ENCODE measurements around the gene TEX22. TPM values are rescaled to one million over a fixed set of nuclear protein-coding genes. Genes with fewer than 3 reads are reported as not detected.
"Not testable (repeated sequence)": the region's sequence is repeated elsewhere in the genome, so short reads cannot be mapped to it uniquely, and the experiment has no call there.

Gene TEX22
- total RNA-seq, 1 donor from 2014 or later, result 5.7 TPM

- DNase-seq, result no peak
- TF ChIP-seq CTCF (IDR thresholded peaks at IDR 0.05), result no peak
- Mint-ChIP-seq H3K27me3 (no peaks in the 10 kb centered on the region), H3K4me3 (no peak overlapping the region), H3K36me3 (ENCODE audit: low read depth) (peaks cover 3% of the 10 kb centered on the region), H3K27ac (no peak overlapping the region), H3K9me3 (no peaks in the 10 kb centered on the region), H3K4me1 (peaks cover 17% of the 10 kb centered on the region)
- no peak for ATAC-seq (ENCODE audit: low read depth)
- intact Hi-C loops (cut with micrococcal nuclease), result no loop called here
- ChIA-PET CTCF (no interaction called here), POLR2A (no interaction called here)
Measured at GRCh38 chr14:105358943-105359342, 39.4 kb upstream of the TEX22 start.

GRCh38 chr14:105361412-105361811 is 36.9 kb upstream of the TEX22 start:
- peaks cover 25% of the 10 kb centered on the region for H3K4me1 Mint-ChIP-seq
- H3K4me3 Mint-ChIP-seq; ATAC-seq (ENCODE audit: low read depth); H3K36me3 Mint-ChIP-seq (ENCODE audit: low read depth); H3K9me3 Mint-ChIP-seq; intact Hi-C loops (cut with micrococcal nuclease); H3K27ac Mint-ChIP-seq; H3K27me3 Mint-ChIP-seq; DNase-seq; POLR2A ChIA-PET; CTCF ChIA-PET: not testable (repeated sequence)

GRCh38 chr14:105363847-105364708 is 34.3 kb upstream of the TEX22 start:
- H3K4me3 Mint-ChIP-seq, result peak overlapping the region; percentile 61
- TF ChIP-seq CTCF (IDR thresholded peaks at IDR 0.05), result no peak
- intact Hi-C loops (cut with micrococcal nuclease), result no loop called here
- H3K9me3 Mint-ChIP-seq, result no peaks in the 10 kb centered on the region
- H3K36me3 Mint-ChIP-seq (ENCODE audit: low read depth), result peaks cover 2% of the 10 kb centered on the region
- DNase-seq (peak; percentile 62), ATAC-seq (ENCODE audit: low read depth) (peak; percentile 80)
- POLR2A ChIA-PET, result interaction anchor here (0.7 kb wide), 1 partner anchor 1009 kb away, joined by 6 read pairs; no protein-coding TSS in a partner anchor
- no peak overlapping the region for H3K27ac Mint-ChIP-seq
- peaks cover 25% of the 10 kb centered on the region for H3K4me1 Mint-ChIP-seq
- CTCF ChIA-PET, result interaction anchor here (1.1 to 2.8 kb wide), 2 partner anchors 126 to 169 kb away, joined by 3 to 9 read pairs; no protein-coding TSS in a partner anchor
- no peaks in the 10 kb centered on the region for H3K27me3 Mint-ChIP-seq

- DNase-seq (no peak), ATAC-seq (ENCODE audit: low read depth) (no peak)
- H3K9me3 Mint-ChIP-seq, result no peaks in the 10 kb centered on the region
- ChIA-PET CTCF (interaction anchor here (2.8 kb wide), 1 partner anchor 125 kb away, joined by 9 read pairs; no protein-coding TSS in a partner anchor), POLR2A (interaction anchor here (0.7 kb wide), 1 partner anchor 1008 kb away, joined by 6 read pairs; no protein-coding TSS in a partner anchor)
- peaks cover 25% of the 10 kb centered on the region for H3K4me1 Mint-ChIP-seq
- H3K36me3 Mint-ChIP-seq (ENCODE audit: low read depth), result peaks cover 2% of the 10 kb centered on the region
- no peak overlapping the region for H3K4me3 Mint-ChIP-seq
- intact Hi-C loops (cut with micrococcal nuclease), result no loop called here
- H3K27me3 Mint-ChIP-seq, result no peaks in the 10 kb centered on the region
- no peak for TF ChIP-seq CTCF (IDR thresholded peaks at IDR 0.05)
- H3K27ac Mint-ChIP-seq, result no peak overlapping the region
Measured at GRCh38 chr14:105365101-105365500, 33.2 kb upstream of the TEX22 start.

GRCh38 chr14:105365681-105366080 is 32.7 kb upstream of the TEX22 start:
- Mint-ChIP-seq H3K9me3 (no peaks in the 10 kb centered on the region), H3K4me3 (no peak overlapping the region), H3K27me3 (no peaks in the 10 kb centered on the region), H3K27ac (no peak overlapping the region), H3K36me3 (ENCODE audit: low read depth) (peaks cover 2% of the 10 kb centered on the region), H3K4me1 (peaks cover 25% of the 10 kb centered on the region)
- no peak for TF ChIP-seq CTCF (IDR thresholded peaks at IDR 0.05)
- no peak for DNase-seq
- POLR2A ChIA-PET, result no interaction called here
- intact Hi-C loops (cut with micrococcal nuclease), result no loop called here
- CTCF ChIA-PET, result interaction anchor here (2.8 kb wide), 1 partner anchor 124 kb away, joined by 9 read pairs; no protein-coding TSS in a partner anchor
- no peak for ATAC-seq (ENCODE audit: low read depth)
